ENCODE results near the gene NFKBIE. TPM values are rescaled to one million over a fixed set of nuclear protein-coding genes. Genes with fewer than 3 reads are reported as not detected.
A peak's percentile ranks its signal among the peaks of the same experiment; 100 is the strongest.

Gene NFKBIE
- total RNA-seq, 1 donor from 2014 or later = 10.1 TPM

DNA sequence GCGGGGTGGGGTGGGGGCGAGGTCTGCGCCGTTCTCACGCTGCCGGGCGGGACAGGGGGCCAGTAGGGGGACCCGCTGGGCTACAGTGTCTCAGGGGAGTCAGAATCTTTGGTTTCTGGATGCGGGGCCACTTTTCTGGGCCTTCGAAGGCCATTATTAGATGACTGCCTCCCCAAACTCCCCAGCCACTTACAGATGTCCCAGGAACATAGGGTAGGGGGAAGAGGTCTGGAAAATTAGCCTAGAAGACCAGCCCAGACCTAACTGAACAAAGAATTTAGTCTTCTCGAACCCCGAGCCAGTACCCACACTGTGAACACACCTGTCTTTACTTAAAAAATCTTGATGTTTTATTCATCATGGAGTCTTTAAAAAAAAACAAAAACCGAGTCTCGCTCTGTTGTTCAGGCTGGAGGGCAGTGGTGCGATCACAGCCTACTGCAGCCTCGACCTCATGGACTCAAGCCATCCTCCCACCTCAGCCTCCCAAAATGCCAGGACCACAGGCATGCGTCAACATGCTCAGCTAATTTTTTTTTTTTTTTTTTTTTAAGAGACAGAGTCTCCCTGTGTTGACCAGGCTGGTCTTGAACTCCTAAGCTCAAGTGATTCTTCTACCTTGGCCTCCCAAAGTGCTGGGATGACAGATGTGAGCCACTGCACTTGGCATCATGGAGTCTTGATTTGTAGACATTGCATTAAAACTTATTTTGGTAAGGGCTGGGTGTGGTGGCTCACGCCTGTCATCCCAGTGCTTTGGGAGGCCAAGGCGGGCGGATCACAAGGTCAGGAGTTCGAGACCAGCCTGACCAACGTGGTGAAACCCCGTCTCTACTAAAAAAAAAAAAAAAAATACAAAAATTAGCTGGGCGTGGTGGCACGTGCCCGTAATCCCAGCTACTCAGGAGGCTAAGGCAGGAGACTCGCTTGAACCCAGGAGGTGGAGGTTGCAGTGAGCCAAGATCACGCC, 45.3 kb downstream of the NFKBIE start:
- no peak overlapping the region for H3K4me2 ChIP-seq (ENCODE audit: low read length)
- H3K27ac Mint-ChIP-seq (ENCODE audit: unreplicated experiment) = no peak overlapping the region

DNA sequence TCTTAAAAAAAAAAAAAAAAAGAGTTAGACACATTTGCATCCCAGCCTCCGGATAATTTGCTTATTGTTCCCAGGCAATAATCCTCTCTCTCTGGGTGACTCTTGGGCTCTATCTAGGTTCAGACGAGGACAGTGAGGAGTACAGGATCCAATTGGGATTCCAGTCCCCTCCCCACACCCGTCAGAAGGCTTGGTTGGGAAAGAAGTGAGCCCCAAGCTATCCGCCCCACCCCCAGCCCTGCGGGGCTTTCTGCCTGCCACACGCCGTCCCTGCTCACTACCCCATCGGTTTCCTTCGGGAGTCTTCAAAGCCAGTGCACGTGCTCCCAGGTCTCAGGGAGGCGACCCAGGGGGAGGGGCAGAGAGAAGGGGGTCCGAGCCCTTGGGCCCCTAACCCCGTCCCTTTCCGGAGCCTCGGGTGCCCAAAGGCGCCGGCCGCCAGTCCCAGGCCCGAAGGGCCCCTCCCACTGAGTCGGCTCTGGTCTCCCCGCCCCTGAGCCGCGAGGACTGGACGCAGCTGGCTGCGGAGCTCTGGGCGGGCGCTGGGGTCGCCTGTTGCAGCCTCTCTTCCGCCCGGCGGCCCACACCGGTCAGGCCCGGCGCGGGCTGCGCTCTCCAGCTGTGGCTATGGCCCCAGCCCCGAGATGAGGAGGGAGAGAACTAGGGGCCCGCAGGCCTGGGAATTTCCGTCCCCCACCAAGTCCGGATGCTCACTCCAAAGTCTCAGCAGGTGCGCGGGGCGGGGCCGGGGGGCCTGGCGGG, 46.1 kb downstream of the NFKBIE start:
- no peaks in the 10 kb centered on the region for H3K9me3 ChIP-seq (ENCODE audit: insufficient read depth, low read depth, low read length)
- peak overlapping the region; percentile 74 for H3K4me3 Mint-ChIP-seq (ENCODE audit: unreplicated experiment)
- peaks cover 39% of the 10 kb centered on the region for H3K4me1 ChIP-seq (ENCODE audit: insufficient read depth, low read length)
- H3K27me3 ChIP-seq (ENCODE audit: insufficient read depth, low read length) = peaks cover 2% of the 10 kb centered on the region
- H2AFZ ChIP-seq (ENCODE audit: low read depth, low read length) = peak overlapping the region; percentile 83
- H3K9me3 Mint-ChIP-seq (ENCODE audit: unreplicated experiment) = no peaks in the 10 kb centered on the region
- no peak overlapping the region for H3K27ac Mint-ChIP-seq (ENCODE audit: unreplicated experiment)
- H3K36me3 Mint-ChIP-seq (ENCODE audit: low read depth, unreplicated experiment) = no peaks in the 10 kb centered on the region
- H3K36me3 ChIP-seq (ENCODE audit: insufficient read depth, low read length) = no peaks in the 10 kb centered on the region
- peak overlapping the region; percentile 28 for H3K9ac ChIP-seq (ENCODE audit: low read length)
- DNase-seq (ENCODE audit: low read depth) = peak; percentile 29
- H4K20me1 ChIP-seq (ENCODE audit: insufficient read depth, low read length) = peaks cover under 1% of the 10 kb centered on the region
- H3K27ac ChIP-seq (ENCODE audit: low read depth, low read length) = no peak overlapping the region
- TF ChIP-seq EZH2 (IDR thresholded peaks at IDR 0.05; ENCODE audit: insufficient read depth, low read length) = no peak
- TF ChIP-seq, protein P1, sequence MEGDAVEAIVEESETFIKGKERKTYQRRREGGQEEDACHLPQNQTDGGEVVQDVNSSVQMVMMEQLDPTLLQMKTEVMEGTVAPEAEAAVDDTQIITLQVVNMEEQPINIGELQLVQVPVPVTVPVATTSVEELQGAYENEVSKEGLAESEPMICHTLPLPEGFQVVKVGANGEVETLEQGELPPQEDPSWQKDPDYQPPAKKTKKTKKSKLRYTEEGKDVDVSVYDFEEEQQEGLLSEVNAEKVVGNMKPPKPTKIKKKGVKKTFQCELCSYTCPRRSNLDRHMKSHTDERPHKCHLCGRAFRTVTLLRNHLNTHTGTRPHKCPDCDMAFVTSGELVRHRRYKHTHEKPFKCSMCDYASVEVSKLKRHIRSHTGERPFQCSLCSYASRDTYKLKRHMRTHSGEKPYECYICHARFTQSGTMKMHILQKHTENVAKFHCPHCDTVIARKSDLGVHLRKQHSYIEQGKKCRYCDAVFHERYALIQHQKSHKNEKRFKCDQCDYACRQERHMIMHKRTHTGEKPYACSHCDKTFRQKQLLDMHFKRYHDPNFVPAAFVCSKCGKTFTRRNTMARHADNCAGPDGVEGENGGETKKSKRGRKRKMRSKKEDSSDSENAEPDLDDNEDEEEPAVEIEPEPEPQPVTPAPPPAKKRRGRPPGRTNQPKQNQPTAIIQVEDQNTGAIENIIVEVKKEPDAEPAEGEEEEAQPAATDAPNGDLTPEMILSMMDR (IDR thresholded peaks at IDR 0.05; ENCODE audit: insufficient read depth, low read depth, low read length) = no peak
- peak overlapping the region; percentile 84 for H3K4me2 ChIP-seq (ENCODE audit: low read length)
- H3K4me3 ChIP-seq (ENCODE audit: insufficient read depth, low read depth, low read length) = peak overlapping the region; percentile 51
- H3K27me3 Mint-ChIP-seq (ENCODE audit: low read depth, unreplicated experiment) = peaks cover 21% of the 10 kb centered on the region
- H3K4me1 Mint-ChIP-seq (ENCODE audit: low read depth, unreplicated experiment) = peaks cover 21% of the 10 kb centered on the region
- no peak for FAIRE-seq
- H3K79me2 ChIP-seq (ENCODE audit: insufficient read depth, low read length) = no peaks in the 10 kb centered on the region

More for the DNA sequence above, 45.3 kb downstream of the NFKBIE start:
- H3K9me3 Mint-ChIP-seq (ENCODE audit: unreplicated experiment) = no peaks in the 10 kb centered on the region
- peak overlapping the region; percentile 60 for H3K4me3 Mint-ChIP-seq (ENCODE audit: unreplicated experiment)
- H3K4me1 Mint-ChIP-seq (ENCODE audit: low read depth, unreplicated experiment) = peaks cover 26% of the 10 kb centered on the region
- H3K36me3 Mint-ChIP-seq (ENCODE audit: low read depth, unreplicated experiment) = no peaks in the 10 kb centered on the region
- Histone ChIP-seq H3K9ac (ENCODE audit: low read length) (no peak overlapping the region), H3K36me3 (ENCODE audit: insufficient read depth, low read length) (no peaks in the 10 kb centered on the region), H3K79me2 (ENCODE audit: insufficient read depth, low read length) (no peaks in the 10 kb centered on the region), H4K20me1 (ENCODE audit: insufficient read depth, low read length) (peaks cover 9% of the 10 kb centered on the region), H3K27me3 (ENCODE audit: insufficient read depth, low read length) (no peaks in the 10 kb centered on the region), H3K4me3 (ENCODE audit: insufficient read depth, low read depth, low read length) (no peak overlapping the region), H3K4me1 (ENCODE audit: insufficient read depth, low read length) (peaks cover 43% of the 10 kb centered on the region), H3K9me3 (ENCODE audit: insufficient read depth, low read depth, low read length) (no peaks in the 10 kb centered on the region), H3K27ac (ENCODE audit: low read depth, low read length) (no peak overlapping the region), H2AFZ (ENCODE audit: low read depth, low read length) (no peak overlapping the region)
- FAIRE-seq (no peak), DNase-seq (ENCODE audit: low read depth) (no peak)
- TF ChIP-seq EZH2 (IDR thresholded peaks at IDR 0.05; ENCODE audit: insufficient read depth, low read length) = no peak
- TF ChIP-seq, protein P1 (IDR thresholded peaks at IDR 0.05; ENCODE audit: insufficient read depth, low read depth, low read length) = no peak
- peaks cover 12% of the 10 kb centered on the region for H3K27me3 Mint-ChIP-seq (ENCODE audit: low read depth, unreplicated experiment)
